ENCODE data around the gene LYVE1. TPM values are rescaled to one million over a fixed set of nuclear protein-coding genes. Genes with fewer than 3 reads are reported as not detected.

Gene LYVE1
- polyA plus RNA-seq, 1 experiment, result 0.19 TPM

DNA sequence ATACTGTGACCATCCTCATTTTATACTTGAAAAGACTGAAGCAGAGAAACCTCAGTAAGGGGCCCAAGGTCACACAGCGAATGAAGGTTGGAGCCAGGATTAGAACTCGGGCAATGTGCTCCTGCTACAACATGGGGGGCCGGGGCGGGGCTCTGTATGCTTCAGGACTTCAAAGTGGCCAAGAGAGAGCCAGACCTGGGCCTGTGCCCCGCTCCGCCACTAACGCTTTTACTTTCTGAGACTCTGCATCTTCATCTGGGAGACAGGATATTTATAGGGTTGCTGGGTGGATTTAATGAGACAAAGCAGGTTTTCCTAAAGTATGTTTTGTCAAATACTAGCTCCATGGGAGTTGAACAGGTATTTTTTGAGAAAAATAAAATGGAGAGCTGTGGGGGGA is 33.9 kb upstream of the LYVE1 start:
- POLR2A ChIA-PET, result interaction anchor here (0.9 kb wide), 1 partner anchor 298 kb away, joined by 3 read pairs; the partner anchor contains the start of gene ADM
- no peak for TF ChIP-seq CTCF (IDR thresholded peaks at IDR 0.05; ENCODE audit: low read depth, low read length)
- CTCF ChIA-PET, result no interaction called here
- H3K27me3 ChIP-seq (ENCODE audit: control insufficient read depth, insufficient read depth, low read length), result no peaks in the 10 kb centered on the region
- H3K4me3 ChIP-seq (ENCODE audit: low read depth, low read length), result no peak overlapping the region
- no peak for DNase-seq (ENCODE audit: low read depth, low spot score)
- H3K9me3 ChIP-seq (ENCODE audit: control insufficient read depth, insufficient read depth, low read length), result no peaks in the 10 kb centered on the region
- no peak overlapping the region for H3K27ac ChIP-seq (ENCODE audit: low read depth, low read length)

DNA sequence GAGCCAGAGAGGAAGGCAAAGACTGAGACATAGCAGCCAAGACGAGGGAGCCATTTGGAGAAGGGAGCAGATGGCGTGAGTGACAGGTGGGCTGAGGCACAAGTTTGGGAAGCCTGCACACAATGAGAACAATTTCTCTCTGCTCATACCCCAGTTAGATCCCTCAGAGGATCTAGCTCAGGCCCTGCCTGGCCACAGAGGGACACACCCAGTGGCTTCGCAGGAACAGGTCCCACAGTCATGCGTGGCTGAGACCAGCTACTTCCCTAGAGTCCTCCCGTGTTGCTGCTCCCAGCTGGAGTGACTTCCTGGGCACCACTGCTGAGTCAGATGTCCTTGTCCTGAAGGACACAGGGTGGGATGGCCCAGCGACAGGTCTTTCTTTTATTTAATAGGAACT is 33.4 kb upstream of the LYVE1 start:
- Histone ChIP-seq H3K4me3 (ENCODE audit: low read depth, low read length) (no peak overlapping the region), H3K27me3 (ENCODE audit: control insufficient read depth, insufficient read depth, low read length) (no peaks in the 10 kb centered on the region), H3K27ac (ENCODE audit: low read depth, low read length) (no peak overlapping the region), H3K9me3 (ENCODE audit: control insufficient read depth, insufficient read depth, low read length) (no peaks in the 10 kb centered on the region)
- CTCF ChIA-PET, result no interaction called here
- POLR2A ChIA-PET, result interaction anchor here (0.9 kb wide), 1 partner anchor 297 kb away, joined by 3 read pairs; the partner anchor contains the start of gene ADM
- no peak for TF ChIP-seq CTCF (IDR thresholded peaks at IDR 0.05; ENCODE audit: low read depth, low read length)
- DNase-seq (ENCODE audit: low read depth, low spot score), result no peak

DNA sequence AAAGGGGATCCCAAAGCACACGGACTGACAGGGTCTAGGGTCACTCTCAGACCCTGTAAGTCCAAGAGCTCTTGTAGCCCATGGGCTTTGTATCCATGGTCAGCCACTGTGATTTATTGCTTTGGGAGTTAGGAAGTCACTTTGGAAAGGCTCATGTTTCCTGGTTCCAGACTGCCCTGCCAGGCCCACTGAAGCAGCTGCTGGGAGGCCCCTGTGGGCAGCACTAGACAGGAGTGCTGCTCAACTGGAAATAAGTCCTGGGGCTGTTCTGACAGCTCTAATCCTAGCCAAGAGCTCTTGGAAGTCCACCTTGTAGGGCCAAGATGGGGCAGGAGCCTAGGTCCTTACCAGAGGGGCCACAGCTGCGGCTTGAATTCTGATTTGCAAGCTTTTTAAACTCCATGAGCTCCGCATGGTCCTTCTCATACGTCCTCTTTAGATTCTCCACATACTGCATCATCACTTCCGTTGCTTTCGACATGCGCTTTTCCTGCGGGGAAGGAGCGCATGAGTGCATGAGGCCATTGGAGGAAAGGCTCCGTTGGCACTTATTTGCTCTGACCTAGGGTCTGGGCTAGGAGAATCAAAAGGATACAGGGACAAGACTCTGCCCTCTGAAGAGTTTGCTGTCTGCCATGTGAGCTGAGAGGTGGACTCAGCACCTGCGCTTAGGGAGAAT is 32.2 kb upstream of the LYVE1 start:
- POLR2A ChIA-PET, result interaction anchor here (0.5 kb wide), 1 partner anchor 85 kb away, joined by 4 read pairs; no protein-coding TSS in a partner anchor
- DNase-seq (ENCODE audit: low read depth, low spot score), result no peak
- Histone ChIP-seq H3K4me3 (ENCODE audit: low read depth, low read length) (no peak overlapping the region), H3K27me3 (ENCODE audit: control insufficient read depth, insufficient read depth, low read length) (no peaks in the 10 kb centered on the region), H3K27ac (ENCODE audit: low read depth, low read length) (no peak overlapping the region), H3K9me3 (ENCODE audit: control insufficient read depth, insufficient read depth, low read length) (no peaks in the 10 kb centered on the region)
- TF ChIP-seq CTCF (IDR thresholded peaks at IDR 0.05; ENCODE audit: low read depth, low read length), result no peak
- CTCF ChIA-PET, result no interaction called here

DNA sequence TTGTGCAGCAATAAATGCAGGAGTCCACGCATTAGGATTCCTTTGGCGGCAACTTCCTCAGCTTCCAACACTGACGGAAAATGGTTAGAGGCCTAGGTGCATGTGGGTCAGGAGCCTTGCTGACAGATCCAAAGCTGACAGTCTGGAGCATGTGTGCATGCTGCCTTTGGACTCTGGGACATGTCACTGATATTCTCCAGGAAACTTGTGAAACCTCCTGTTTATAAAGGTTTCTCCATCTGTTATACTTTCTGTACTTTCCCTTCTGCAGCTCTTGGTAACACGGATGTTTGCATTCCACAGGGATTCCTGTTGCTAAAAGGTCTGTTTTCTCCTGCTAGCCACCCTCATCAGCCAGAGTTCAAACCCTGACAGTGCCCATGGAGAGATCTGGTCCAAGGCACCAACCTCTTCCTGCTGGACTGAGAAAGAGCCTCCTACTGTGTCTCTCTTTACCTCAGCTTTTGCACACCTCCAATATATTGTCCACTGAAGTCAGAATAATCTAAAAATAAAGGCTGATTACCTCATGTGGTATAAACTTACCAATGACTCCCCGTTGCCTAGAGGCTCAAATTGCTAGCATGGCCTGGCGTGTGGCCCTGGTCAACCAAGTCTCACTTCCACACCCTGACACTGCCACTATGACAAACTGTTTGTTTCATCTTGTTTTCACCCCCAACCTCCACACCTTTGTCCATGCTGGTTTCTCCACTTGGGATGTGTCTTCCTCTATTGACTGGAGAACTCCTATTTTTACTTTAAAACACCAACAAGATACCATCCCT is 31.1 kb upstream of the LYVE1 start:
- Histone ChIP-seq H3K9me3 (ENCODE audit: control insufficient read depth, insufficient read depth, low read length) (no peaks in the 10 kb centered on the region), H3K4me3 (ENCODE audit: low read depth, low read length) (no peak overlapping the region), H3K27ac (ENCODE audit: low read depth, low read length) (peak overlapping the region; percentile 62), H3K27me3 (ENCODE audit: control insufficient read depth, insufficient read depth, low read length) (no peaks in the 10 kb centered on the region)
- POLR2A ChIA-PET, result no interaction called here
- DNase-seq (ENCODE audit: low read depth, low spot score), result peak; percentile 33
- no peak for TF ChIP-seq CTCF (IDR thresholded peaks at IDR 0.05; ENCODE audit: low read depth, low read length)
- CTCF ChIA-PET, result interaction anchor here (1.2 to 1.8 kb wide), 2 partner anchors 59 to 275 kb away, joined by 3 to 6 read pairs; partner anchors contain the start of gene RNF141

- POLR2A ChIA-PET, result no interaction called here
- Histone ChIP-seq H3K27me3 (ENCODE audit: control insufficient read depth, insufficient read depth, low read length) (no peaks in the 10 kb centered on the region), H3K9me3 (ENCODE audit: control insufficient read depth, insufficient read depth, low read length) (no peaks in the 10 kb centered on the region), H3K27ac (ENCODE audit: low read depth, low read length) (peak overlapping the region; percentile 62), H3K4me3 (ENCODE audit: low read depth, low read length) (no peak overlapping the region)
- CTCF ChIA-PET, result interaction anchor here (1.1 to 1.8 kb wide), 4 partner anchors 56 to 274 kb away, joined by 3 to 6 read pairs (median 4); partner anchors contain the start of gene RNF141
- TF ChIP-seq CTCF (IDR thresholded peaks at IDR 0.05; ENCODE audit: low read depth, low read length), result no peak
- no peak for DNase-seq (ENCODE audit: low read depth, low spot score)
Observed at GRCh38 chr11:10598816-10599215, 30.4 kb upstream of the LYVE1 start.

All from AG04450 (cell line).